ENCODE results near the gene JAG1.

DNA sequence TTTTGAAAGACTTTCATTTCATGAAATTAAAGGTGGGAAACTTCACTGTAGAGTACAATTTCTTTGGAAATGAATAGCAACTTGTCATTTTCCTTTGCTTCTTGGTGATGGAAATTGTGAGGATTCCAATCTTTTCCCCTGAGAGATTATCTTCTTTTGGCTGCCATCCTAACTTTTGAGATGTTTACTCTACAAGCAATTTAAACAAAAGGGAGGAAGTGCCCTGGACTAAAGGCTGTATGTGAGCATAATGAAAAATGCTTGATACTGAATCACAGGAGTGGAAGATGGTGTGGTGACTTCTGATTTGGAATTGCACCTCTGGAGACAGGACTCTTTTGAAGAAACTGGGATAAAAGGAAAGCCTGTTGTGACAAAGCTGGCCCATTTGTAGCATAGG, 43.1 kb upstream of the JAG1 start:
- TF ChIP-seq, protein P1, sequence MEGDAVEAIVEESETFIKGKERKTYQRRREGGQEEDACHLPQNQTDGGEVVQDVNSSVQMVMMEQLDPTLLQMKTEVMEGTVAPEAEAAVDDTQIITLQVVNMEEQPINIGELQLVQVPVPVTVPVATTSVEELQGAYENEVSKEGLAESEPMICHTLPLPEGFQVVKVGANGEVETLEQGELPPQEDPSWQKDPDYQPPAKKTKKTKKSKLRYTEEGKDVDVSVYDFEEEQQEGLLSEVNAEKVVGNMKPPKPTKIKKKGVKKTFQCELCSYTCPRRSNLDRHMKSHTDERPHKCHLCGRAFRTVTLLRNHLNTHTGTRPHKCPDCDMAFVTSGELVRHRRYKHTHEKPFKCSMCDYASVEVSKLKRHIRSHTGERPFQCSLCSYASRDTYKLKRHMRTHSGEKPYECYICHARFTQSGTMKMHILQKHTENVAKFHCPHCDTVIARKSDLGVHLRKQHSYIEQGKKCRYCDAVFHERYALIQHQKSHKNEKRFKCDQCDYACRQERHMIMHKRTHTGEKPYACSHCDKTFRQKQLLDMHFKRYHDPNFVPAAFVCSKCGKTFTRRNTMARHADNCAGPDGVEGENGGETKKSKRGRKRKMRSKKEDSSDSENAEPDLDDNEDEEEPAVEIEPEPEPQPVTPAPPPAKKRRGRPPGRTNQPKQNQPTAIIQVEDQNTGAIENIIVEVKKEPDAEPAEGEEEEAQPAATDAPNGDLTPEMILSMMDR (optimal IDR thresholded peaks at IDR 0.05 in 1 of 3, IDR thresholded peaks at IDR 0.05 in 1 of 3, conservative IDR thresholded peaks at IDR 0.05 in 1 of 3; ENCODE audit: extremely low read depth in 1 of 3, insufficient read depth in 2 of 3, low read length in 3 of 3): no peak
- TF ChIP-seq EZH2 (IDR thresholded peaks at IDR 0.05; ENCODE audit: low read length): no peak
